Parathyroid adenoma (tissue), 2 donors: Measurements from ENCODE around the gene CTNNA1.

Experiments
- H2AFZ ChIP-seq: fragments of 300-600 bp; sonication (generic); one replicate; pipeline ENCODE4 v1.7.0; 2017; ENCODE audit warnings: antibody characterized with exemption, mild to moderate bottlenecking
- H3K27ac ChIP-seq: fragments of 300-600 bp; sonication (generic); one replicate; pipeline ENCODE4 v1.7.0; 2017
- H3K27me3 ChIP-seq: fragments of 300-600 bp; sonication (generic); one replicate; pipeline ENCODE4 v1.7.0; 2017; ENCODE audit warnings: low read length; ENCODE audit not compliant: control insufficient read depth, insufficient read depth
- H3K36me3 ChIP-seq: fragments of 300-600 bp; sonication (generic); one replicate; pipeline ENCODE4 v1.7.0; 2017; ENCODE audit warnings: low read length; ENCODE audit not compliant: control insufficient read depth, insufficient read depth
- H3K4me1 ChIP-seq: fragments of 300-600 bp; sonication (generic); one replicate; pipeline ENCODE4 v1.7.0; 2017; ENCODE audit warnings: control low read depth
- H3K4me2 ChIP-seq: fragments of 300-600 bp; sonication (generic); one replicate; pipeline ENCODE4 v1.7.0; 2017; ENCODE audit warnings: low read length
- H3K4me3 ChIP-seq: fragments of 300-600 bp; sonication (generic); one replicate; pipeline ENCODE4 v1.7.0; 2017; ENCODE audit warnings: low read depth, low read length
- H3K79me2 ChIP-seq: fragments of 300-600 bp; sonication (generic); one replicate; pipeline ENCODE4 v1.7.0; 2017; ENCODE audit warnings: control low read depth
- H3K9ac ChIP-seq: fragments of 300-600 bp; sonication (generic); one replicate; pipeline ENCODE4 v1.7.0; 2017; ENCODE audit warnings: mild to moderate bottlenecking
- H3K9me3 ChIP-seq: fragments of 300-600 bp; sonication (generic); one replicate; pipeline ENCODE4 v1.7.0; 2017; ENCODE audit warnings: low read length; ENCODE audit not compliant: control insufficient read depth
- TF ChIP-seq, protein P1 (sequence below): fragments of 300-600 bp; sonication (generic); IDR thresholded peaks from one replicate; pipeline ENCODE4 v1.7.0; 2017; ENCODE audit warnings: antibody characterized with exemption, mild to moderate bottlenecking
- donor health status: primary hyperparathyroidism.

Gene CTNNA1

DNA sequence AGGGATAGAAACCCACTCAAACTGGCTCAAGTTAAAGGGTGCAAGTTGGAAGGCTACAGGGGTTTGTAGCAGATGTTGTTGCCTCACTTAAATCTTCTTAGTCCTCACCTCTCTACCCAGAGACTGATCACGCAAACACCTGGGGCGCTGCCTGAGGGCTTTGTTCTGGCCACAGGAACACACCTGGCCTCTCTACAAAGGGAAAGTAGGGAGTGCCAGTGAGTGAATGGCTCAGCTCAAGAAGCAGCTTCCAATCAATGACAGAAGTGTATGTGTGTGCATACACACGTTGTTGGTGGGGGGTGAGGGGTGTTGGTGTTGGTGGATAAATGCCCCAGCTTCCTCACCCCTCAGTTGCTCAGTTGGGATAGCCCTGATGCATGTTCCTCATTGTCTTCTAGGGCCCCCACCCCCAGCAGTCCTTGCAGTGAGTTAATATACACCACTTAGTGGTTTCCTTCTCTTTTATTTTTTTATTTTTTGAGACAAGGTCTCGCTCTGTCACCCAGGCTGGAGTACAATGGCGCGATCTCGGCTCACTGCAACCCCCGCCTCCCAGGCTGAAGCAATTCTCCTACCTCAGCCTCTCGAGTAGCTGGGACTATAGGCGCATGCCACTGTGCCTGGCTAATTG lies 30.6 kb upstream of the CTNNA1 start:
- H3K27me3 ChIP-seq: no peaks in the 10 kb centered on the region
- H2AFZ ChIP-seq: no peak overlapping the region
- H3K9ac ChIP-seq: no peak overlapping the region
- peaks cover 18% of the 10 kb centered on the region for H3K4me1 ChIP-seq
- H3K27ac ChIP-seq: no peak overlapping the region
- TF ChIP-seq, protein P1, sequence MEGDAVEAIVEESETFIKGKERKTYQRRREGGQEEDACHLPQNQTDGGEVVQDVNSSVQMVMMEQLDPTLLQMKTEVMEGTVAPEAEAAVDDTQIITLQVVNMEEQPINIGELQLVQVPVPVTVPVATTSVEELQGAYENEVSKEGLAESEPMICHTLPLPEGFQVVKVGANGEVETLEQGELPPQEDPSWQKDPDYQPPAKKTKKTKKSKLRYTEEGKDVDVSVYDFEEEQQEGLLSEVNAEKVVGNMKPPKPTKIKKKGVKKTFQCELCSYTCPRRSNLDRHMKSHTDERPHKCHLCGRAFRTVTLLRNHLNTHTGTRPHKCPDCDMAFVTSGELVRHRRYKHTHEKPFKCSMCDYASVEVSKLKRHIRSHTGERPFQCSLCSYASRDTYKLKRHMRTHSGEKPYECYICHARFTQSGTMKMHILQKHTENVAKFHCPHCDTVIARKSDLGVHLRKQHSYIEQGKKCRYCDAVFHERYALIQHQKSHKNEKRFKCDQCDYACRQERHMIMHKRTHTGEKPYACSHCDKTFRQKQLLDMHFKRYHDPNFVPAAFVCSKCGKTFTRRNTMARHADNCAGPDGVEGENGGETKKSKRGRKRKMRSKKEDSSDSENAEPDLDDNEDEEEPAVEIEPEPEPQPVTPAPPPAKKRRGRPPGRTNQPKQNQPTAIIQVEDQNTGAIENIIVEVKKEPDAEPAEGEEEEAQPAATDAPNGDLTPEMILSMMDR: no peak
- no peaks in the 10 kb centered on the region for H3K36me3 ChIP-seq
- no peak overlapping the region for H3K4me2 ChIP-seq
- H3K79me2 ChIP-seq: no peaks in the 10 kb centered on the region
- no peaks in the 10 kb centered on the region for H3K9me3 ChIP-seq
- no peak overlapping the region for H3K4me3 ChIP-seq

DNA sequence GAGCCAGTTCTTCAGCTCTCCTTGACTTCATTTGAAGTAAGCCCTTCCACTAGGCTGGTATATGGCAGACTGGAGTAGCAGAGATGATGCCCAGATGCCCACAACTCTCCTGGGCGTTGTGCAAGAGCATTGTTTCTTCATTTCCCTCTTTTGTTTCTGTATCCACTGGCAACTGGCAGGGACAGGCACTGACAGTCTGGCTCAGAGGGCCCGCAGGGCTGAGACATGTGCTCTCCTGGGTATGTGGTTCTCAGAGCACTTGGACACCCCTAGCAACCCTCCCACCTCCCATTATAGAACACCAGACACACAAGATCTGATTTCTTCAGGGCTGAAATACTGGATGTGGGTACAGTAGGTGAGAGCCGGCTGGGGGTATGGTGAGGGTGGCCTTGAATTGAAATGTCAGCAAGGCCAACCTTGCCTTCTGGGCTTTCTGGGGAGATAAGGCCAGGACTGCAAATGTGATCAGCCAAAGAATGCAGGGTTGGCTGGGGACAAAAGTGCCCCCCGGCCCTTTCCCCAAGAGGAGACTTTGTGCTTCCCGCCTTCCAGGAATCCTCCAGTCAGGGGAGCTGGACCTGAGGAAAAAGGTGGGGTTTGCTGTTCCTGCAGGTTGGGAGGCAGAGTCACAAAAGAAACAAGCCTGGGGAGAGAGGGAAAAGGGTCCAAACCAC lies 28.6 kb upstream of the CTNNA1 start:
- H3K27me3 ChIP-seq: no peaks in the 10 kb centered on the region
- H3K4me3 ChIP-seq: no peak overlapping the region
- peaks cover 18% of the 10 kb centered on the region for H3K4me1 ChIP-seq
- H3K27ac ChIP-seq: peak overlapping the region; percentile 93
- peak overlapping the region; percentile 31 for H3K4me2 ChIP-seq
- no peak overlapping the region for H3K9ac ChIP-seq
- H3K9me3 ChIP-seq: no peaks in the 10 kb centered on the region
- H3K36me3 ChIP-seq: no peaks in the 10 kb centered on the region
- no peaks in the 10 kb centered on the region for H3K79me2 ChIP-seq
- H2AFZ ChIP-seq: peak overlapping the region; percentile 79
- TF ChIP-seq, protein P1: no peak

DNA sequence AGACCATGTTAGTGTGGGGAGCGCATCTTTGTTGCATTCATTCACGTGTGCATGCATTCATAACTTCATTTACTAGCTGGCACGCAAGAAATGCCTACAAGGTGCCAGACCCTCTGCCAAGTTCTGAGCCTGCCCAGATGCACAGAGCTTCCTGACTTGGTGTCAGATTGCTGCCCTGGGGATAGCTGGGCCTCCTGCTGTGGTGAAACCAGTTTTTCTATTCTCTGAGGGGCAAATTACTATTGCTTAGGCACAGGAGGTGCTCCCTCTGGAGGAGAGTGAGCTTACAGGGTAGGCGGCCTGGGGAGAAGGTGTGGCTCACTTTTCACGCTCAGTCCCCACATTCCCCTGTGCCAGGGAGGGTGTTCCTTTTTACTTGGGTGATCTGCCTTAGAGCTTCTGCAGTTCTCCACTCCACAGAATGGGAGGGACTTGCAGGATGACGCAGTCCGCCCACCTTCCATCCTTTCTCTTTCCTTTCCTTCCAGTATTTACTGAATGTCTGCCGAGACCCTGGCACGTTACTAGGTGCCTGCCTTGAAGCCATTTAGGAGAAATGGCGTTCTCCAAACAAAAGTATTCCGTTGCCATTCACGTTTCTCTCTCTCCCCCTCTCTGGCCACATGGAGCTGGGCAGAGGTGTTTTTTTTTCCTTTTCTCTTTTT lies 27.9 kb upstream of the CTNNA1 start:
- Histone ChIP-seq H3K4me1 (peaks cover 18% of the 10 kb centered on the region), H3K4me3 (no peak overlapping the region), H3K27ac (peak overlapping the region; percentile 93), H3K79me2 (no peaks in the 10 kb centered on the region), H3K9ac (no peak overlapping the region), H2AFZ (peak overlapping the region; percentile 79), H3K9me3 (no peaks in the 10 kb centered on the region), H3K27me3 (no peaks in the 10 kb centered on the region), H3K4me2 (peak overlapping the region; percentile 31), H3K36me3 (no peaks in the 10 kb centered on the region)
- TF ChIP-seq, protein P1: peak; percentile 65

DNA sequence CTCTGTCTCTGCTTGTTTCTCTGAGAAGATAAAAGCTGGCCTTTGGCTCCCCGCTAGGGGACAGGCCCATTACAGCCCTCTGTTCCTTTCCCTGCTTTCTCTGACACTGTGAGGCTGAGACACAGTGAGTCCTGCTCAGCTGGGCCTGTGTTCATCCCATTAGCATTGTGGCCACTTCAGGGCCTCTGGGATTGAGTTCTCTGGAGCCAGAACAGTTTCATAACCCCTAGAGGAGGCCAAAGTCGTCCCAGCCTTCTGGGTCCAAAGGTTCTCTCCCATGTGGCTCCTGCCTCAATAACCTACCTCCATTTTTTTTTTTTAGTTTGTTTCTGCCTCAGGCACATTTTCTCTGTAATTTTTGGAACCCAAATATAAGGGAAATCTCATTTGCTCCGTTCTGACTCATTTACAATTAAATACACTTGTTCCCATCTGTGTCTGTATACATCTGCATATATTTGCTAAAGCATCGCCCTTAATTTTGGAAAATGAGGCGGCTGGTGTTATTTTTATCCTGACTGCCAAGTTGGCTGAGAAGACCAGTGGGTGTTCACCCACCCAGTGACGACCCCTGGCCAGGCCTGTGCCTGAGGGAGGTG lies 27.3 kb upstream of the CTNNA1 start:
- Histone ChIP-seq H3K27me3 (no peaks in the 10 kb centered on the region), H3K27ac (peak overlapping the region; percentile 93), H2AFZ (peak overlapping the region; percentile 79), H3K9ac (no peak overlapping the region), H3K79me2 (no peaks in the 10 kb centered on the region), H3K4me3 (no peak overlapping the region), H3K4me1 (peaks cover 18% of the 10 kb centered on the region), H3K36me3 (no peaks in the 10 kb centered on the region), H3K4me2 (no peak overlapping the region), H3K9me3 (no peaks in the 10 kb centered on the region)
- TF ChIP-seq, protein P1: no peak
